ENCODE data around the gene PHF10.
"Not testable (repeated sequence)": the region's sequence is repeated elsewhere in the genome, so short reads cannot be mapped to it uniquely, and the experiment has no call there.

Gene PHF10

DNA sequence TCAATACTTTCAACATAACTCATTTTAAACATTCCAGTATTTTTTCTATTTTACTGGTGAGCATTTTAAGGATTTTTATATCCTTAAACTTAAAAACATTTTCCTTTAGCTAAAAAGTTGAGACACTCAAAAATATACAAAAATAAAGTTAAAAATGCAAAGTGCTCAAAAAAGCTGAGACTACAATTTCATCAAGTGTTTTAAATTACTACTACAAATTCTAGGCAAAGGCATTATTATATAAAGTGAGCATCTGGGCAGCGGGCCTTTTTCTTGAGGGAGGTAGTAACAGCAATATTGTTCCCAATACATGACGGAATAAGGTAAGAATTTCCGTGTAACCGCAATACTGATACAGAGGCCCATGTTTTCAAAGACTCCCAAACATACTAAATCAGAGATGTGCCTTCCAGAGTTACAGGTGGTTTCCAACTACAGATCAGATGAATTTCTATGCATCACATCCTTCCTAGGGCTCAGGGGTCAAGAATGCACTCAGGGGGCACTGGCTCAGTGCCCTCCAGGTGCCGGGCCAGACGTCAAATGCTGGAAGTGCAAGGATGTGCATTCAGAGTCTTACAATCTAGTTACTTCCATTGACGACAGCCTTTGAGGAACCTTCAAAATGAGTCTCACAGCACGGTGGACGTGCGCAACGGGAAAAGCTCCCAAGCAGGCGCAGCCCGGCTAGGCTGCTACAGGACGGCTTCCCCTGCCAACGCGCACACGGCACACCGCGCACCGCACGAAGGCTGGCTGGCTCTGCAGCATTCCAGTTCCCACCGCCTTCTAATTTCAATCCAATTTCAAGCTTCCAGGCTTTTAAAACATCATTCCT is 1.7 kb downstream of the PHF10 start:
- peak; percentile 33 for FAIRE-seq

DNA sequence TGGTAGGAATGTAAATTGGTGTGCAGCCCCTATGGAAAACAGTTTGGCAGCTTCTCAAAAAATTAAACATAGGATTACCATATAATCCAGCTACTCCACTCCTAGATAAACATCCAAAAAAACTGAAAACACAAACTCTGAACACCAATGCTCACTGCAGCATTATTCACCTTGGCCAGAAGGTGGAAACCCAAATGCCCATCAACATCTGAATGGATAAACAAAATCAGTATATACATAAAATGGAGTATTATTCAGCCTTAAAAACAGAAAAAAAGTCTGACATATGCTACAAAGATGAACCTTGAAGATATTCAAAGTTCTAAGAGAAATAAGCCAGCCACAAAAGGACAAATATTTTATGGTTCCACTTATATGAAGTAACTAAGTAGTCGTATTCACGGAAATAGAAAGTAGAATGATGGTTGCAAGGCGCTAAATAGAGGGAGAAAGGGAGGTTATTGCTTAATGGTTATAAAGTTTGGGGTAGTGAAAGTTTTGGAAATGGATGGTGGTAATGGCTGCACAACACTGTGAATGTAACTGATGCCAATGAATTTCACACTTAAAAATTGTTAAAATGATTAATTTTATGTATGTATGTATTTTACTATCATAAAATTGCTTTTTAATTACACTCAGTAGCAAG is 4.0 kb downstream of the PHF10 start:
- no peak for FAIRE-seq

DNA sequence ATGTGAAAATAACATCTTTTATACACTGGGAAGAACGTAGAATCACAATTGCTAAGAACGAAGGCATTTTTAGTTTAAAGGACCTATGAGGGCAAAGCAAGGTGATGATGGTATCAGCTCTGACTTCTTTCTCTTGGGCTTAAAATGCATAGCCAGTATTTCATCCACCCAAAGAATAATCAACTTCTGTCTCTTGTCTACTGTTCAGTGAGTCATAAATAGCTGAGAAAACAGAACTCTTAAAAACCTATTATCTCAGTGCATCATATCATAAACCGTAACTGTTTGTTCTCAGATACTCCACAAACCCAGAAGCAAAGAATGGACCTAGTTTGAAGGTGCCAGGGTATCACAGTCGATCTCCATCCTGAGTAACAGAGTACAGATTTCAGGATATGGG is 5.2 kb downstream of the PHF10 start:
- no peak for FAIRE-seq

DNA sequence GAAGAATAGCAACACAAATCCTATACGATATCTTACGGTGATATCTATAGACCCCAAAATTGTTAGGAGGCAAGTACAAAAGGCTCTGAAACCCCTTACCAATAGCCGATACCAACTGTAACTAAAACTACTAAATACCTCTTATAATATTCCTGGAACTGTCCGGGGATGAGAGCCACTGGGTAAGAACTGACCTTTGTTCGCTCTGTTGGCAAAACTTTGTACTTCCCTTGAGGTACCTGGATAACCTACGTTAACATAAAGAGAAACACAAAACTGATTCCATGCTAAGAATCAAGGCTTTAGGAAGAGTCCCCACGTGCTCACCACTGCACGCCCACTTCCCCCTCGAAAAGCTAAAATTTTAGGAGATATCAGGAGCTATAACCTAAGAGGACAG is 9.7 kb downstream of the PHF10 start:
- FAIRE-seq, result no peak

DNA sequence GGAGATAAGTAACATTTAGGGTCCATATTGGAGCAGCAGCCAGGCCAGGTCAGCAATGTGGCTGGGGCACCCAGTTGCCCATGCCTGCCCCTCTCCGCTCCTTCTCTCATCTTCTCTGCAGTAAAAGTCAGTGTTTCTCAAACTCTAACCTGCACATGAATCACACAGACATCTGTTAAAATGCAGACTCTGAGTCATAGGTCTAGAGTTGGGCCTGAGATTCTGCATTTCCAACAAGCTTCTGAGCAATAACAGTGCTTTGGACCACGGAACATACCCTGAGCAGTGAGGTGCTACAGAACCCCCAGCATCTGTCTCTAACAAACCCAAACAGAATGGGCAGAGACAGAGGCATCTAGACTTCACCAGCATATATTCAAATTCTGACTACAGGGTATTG is 10.1 kb downstream of the PHF10 start:
- no peak for FAIRE-seq

DNA sequence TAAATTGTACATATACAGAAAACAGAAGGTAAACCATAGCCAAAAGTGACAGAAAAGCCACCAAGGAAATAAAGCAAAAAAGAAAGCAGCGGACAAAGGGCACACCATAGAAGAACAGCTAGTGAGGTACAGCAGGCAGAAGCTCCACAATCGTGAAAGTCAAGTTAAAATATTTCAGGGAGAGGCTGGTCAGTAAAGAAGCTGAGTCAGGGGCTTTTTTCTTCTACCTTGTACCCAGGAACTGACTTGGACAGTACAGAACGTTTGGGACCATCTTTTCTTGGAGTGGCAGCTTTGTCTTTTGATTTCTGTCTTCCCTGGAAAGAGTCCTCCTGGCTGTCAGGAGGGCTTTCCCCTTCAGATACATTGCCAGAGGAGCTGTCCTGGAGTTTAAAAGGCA is 14.3 kb downstream of the PHF10 start:
- no peak for FAIRE-seq

DNA sequence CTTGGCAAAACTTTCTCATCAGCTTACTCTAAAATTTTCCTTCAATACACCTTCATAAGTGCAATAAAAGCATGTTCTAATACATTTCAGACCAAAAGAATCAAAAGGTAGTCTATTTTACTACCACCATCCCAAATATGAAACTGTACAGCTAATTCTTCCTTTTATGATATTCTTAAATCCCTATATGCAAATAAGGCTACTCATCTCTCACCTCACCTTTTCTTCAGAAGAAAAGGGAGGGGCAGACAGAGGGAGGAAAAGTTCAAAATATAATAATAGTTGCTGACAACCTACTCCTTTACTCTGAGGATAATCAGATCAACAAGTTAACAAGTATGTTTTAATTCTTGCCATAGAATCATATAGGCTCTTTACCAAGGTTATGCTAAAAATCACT is 15.0 kb downstream of the PHF10 start:
- no peak for FAIRE-seq

DNA sequence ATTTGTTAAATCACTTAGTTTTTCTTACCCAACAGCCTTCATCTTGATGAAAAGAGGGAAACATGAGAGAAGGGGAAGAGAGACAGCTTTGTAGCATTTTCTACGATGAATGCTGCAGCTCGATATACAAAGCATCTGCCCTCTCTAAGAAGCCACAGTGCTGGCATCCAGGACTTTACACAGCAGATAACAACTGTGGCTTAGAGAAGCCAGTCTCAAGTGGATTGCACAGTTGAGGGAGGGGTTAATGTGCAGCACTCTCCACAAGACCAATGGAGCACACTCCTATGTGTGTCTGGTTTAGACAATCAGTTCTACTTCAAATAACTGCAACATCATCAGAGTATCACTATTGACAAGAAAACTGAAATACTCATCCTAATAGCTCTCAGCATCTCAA is 16.5 kb downstream of the PHF10 start:
- FAIRE-seq, result no peak

DNA sequence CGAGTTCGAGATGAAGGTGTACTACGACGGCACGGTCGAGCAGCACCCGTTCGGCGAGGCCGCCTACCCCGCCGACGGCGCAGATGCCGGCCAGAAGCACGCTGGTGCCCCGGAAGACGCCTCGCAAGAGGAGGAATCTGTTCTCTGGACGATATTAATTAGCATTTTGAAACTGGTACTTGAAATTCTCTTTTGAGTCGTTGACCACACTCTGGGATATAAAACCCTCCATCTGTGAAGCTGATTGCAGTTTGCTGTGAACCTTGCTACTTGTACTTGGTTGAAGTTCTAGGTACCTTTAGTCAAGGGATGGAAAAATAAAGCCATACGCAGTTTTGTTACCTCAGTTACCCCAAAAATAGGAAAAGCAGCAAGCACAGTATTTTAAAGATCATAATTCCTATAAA is 21.5 kb downstream of the PHF10 start:
- no peak for FAIRE-seq

DNA sequence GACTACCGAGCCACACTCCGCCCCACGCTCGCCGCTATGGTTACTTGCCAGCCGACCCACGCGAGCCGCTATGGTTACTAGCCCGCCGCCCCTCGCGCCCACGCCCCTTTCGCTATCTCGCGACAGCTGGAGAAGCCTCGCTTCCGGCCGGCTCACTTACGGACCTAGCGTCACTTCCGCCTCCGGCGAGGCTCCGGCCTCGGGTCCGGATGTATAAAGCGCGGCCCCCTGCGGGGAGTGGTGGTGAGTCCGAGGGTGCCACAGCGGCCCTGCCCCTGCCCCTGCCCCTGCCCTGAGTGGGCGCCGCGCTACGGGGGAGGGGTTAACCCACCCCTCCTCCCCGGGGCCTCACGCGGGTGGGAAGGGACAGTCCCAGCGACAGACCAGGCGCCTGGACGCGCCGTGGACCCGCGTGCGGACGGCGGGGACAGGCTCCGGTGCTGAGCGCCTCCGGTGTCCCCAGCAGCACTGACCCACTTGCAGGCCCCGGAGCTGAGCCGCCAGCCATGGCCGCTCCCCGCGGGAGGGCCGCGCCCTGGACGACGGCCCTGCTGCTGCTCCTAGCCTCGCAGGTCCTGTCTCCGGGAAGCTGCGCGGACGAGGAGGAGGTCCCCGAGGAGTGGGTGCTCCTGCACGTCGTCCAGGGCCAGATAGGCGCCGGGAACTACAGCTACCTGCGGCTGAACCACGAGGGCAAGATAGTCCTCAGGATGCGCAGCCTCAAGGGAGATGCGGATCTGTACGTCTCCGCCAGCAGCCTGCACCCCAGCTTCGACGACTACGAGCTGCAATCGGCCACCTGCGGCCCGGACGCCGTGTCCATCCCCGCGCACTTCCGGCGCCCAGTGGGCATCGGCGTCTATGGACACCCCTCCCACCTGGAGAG is 22.1 kb downstream of the PHF10 start, which contains the start of the genes C6orf120 and WDR27:
C6orf120 (plus strand) TSS at position 173 of the 886 bp plus-strand sequence; CDS start at position 507, 334 bp downstream.
WDR27 (minus strand) TSS at position 76 of the 886 bp plus-strand sequence. CDS start 13,024 bp downstream, outside the sequence.
- FAIRE-seq, result no peak

DNA sequence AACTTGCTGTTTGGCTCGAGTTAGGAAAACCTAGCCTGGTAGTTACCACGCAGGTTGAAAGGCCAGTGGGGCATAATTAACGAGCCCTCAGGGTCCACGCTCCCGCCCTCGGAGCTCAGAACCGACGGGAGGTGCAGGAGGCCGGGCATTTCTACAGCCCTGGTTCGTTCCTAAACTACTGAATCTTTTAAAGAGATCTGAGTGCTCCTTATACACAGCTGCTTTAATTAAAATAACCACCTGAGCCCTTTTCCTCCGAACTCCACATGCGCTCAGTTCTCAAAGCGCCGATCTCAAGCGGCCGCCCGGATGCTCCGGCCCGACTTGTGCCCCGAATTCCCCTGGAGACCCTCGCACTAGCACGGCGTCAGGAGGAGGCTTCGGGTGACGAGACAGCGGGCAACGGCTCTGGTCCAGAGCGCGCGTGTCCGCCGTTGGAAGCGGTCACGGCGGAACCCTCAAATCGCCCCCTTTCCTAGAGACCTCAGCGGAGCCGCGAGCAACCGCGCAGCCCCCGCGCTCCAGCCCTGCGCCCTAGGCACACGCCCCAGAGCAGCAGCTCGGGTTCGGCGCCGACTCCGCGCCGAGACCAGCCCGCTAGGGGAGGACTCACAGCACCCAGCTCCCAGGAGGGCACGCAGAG is 22.9 kb downstream of the PHF10 start:
- FAIRE-seq, result no peak

DNA sequence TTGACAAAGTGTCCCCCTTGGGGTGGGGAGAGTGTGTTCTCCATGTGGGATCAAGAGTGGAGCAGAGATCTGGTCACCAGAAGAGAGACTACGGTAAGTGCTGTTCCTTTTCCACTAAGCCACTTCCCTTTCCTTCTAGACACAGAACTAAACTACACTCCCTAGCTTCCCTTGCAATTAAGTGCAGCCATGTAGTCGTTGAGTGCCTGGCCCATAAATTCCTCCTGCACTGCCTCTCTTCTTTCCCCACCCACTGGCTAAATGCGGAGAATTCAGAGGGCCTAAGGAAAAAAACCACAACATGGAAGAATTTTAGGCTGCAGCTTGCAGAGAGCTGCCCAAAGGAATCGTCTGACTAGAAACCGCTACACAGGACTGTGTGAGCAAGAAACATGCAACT is 24.0 kb downstream of the PHF10 start:
- FAIRE-seq, result no peak

DNA sequence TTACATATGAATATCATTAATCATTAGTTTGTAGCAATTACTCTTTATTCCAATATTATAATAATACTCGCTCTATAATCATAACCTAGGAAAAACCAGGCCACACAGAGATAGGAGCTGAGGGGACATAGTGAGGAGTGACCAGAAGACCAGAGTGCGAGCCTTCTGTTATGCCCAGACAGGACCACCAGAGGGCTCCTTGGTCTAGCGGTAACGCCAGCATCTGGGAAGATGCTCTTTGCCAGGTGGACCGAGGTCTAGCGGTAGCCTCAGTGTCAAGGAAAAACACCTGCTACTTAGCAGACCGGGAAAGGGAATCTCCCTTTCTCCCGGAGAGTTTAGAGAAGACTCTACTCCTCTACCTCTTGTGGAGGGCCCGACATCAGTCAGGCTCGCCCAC is 27.2 kb downstream of the PHF10 start:
- not testable (repeated sequence) for FAIRE-seq

DNA sequence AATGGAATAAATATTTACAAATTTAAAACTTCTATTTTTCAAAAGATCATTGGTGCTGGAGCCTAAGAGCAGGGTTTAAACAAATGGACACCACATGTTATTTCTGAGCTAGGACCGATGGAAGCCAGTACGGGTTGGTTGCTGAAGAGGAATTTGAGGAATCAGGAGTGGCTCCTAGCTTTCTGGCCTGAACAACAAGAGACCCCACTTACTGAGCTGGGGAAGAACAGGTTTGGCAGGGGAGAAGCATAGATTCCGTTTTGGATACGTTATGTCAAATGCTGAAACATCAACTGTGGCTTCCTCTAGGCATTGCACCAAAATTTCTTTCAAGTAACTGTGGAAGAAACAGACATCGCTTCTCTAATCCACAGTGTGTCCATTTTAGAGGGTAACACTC is 29.2 kb downstream of the PHF10 start:
- no peak for FAIRE-seq

DNA sequence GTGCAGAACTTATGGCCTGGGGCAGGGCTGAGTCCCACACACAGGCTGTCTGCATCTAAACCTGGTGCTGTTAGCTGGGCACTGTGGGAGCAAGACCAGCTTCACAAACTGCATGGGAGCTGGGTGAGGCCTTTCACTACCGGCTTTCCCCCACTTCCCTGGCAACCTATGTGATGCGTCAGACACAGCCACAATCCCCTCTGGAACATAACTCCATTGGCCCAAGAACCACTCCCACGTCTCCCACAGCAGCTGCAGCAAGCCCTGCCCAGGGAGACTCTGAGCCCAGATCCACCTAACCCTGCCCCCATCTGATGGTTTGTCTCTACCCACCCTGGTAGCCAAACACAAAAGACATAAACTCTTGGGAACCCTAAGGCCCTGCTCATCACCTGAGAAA is 31.8 kb downstream of the PHF10 start:
- no peak for FAIRE-seq

DNA sequence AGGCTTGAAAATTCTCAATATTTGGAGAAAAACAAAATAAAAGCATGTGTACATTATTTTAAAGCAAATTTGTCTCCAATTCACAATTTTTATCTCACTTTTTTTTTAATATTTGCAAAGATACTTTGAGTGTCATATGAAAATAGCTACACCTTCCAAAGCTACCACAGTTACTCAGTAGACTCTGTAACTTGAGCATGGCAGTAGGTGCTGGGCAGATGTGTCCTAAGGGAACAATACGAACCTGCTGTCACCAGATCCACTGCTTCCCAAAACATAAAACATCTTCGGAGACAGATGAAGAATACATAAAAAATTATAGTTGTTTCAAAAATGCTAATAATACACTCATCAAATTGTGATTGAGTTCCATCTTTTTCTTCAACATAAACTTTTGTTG is 33.0 kb downstream of the PHF10 start:
- no peak for FAIRE-seq

DNA sequence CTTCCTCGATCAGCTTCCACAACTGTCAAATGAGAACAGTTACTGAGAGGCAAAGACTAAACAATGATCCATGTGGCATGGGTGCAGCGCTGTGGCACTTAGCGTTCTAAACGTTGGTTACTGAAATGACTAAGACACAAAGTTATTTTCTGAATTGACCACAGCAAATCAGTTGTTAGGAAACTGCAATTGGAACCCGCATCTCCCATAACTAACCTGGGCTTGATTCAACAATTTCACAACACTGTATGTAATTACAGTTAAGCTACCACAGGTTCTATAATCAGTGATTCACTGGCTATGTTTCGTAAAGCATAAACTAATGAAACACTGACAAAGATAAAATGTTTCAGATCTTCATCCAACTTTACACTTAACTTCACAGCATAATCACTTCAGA is 35.0 kb downstream of the PHF10 start:
- FAIRE-seq, result no peak

DNA sequence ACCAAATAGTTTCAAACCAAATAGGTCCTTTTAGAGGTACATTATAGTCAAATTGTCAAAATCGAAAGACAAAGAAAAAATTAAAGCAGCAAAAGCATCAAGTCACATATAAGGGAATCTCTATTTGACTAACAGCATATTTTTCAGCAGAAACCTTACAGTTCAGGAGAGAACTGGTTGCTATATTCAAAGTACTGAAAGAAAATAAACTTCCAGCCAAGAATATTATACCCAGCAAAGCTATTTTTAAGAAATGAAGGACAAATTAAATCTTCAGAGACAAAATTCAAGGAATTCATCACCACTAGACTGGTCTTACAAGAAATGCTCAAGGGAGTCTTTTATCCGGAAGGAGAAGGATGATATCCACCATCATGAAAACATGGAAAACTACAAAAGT is 38.4 kb downstream of the PHF10 start:
- FAIRE-seq, result no peak

DNA sequence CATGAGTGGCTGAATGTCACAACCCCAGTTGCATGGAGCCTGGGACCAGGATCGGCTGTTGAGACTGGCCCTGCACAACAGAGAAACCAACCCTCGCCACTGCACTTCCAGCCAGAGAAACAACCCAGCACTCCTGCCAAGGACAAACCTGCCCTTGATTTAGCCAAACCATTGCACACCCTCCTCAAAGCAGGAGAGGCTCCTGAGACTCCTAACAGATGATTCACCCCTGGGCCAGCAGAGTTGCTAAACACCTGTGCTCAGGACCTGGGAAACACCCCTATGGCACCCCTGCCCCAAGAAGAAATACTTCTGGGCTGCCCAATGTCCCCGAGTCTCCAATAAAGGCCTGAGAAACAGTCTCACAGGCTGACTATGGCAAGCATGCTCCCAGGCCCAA is 40.2 kb downstream of the PHF10 start:
- FAIRE-seq, result no peak

DNA sequence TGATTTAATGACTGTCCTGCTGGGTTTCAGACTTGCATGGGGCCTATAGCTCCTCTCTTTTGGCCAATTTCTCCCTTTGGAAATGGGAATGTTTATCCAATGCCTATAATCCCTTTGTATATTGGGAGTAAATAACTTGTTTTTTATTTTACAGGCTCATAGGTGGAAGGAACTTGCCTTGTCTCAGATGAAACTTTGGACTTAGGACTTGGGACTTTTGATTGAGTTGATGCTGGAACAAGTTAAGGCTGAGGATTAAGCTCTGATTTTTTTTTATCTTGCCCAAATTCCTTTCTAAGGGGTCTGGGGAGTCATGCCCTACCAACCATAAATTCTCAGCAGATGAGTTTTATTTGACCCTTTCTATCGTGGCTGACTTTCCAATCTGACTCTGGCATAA is 46.0 kb downstream of the PHF10 start:
- FAIRE-seq, result no peak

DNA sequence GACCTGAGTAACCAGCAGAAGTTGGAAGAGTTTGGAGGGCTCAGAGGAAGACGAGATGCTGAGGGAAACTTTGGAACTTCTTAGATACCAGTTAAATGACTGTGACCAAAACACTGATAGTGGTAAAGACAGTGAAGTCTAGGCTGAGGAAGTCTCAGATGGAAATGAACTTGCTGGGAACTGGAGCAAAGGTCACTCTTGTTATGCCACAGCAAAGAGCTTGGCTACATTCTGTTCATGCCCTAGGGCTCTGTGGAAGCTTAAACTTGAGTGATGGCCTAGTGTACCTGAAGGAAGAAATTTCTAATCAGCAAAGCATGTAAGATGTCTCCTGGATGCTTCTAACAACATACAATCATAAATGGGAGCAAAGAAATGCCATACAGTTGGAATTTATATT is 47.2 kb downstream of the PHF10 start:
- no peak for FAIRE-seq

DNA sequence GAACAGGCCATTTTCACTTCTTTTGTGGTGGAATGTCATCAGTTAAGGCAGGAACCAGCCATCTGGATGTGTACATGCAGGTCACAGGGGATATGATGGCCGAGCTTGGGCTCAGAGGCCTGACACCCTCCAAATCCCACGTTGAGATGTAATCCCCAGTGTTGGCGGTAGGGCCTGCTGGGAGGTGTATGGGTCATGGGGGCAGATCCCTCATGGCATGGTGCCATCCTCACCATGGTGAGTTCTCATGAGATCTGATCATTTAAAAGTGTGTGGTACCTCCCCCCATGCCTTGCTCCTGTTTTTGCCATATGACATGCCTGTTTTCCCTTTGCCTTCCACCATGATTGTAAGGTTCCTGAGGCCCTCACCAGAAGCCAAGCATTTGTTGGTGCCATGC is 49.3 kb downstream of the PHF10 start:
- FAIRE-seq, result no peak

DNA sequence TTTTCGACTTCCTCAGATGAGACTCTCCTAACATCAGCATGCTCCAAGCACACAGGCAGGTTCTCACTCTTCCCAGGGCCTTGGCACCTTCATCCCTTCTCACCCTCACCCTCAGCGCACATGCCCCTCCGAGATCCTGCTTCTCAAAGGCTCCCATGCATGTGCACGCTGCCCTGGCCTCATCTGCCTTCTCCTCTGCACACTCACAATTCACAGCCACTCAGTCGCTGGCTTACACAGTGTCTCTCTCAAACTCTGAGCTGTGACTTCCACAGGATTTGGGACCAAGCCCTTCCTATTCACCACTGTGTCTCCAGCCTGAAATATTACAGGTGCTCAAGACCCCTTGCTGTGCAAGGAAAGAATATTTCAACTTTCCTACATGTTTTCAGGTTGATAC is 52.7 kb downstream of the PHF10 start:
- no peak for FAIRE-seq

All from islet of Langerhans (tissue), 1 donor.